HG02973 (cell line): ENCODE results near the gene CCL4.
"Not testable (repeated sequence)": the region's sequence is repeated elsewhere in the genome, so short reads cannot be mapped to it uniquely, and the experiment has no call there.

ENCODE experiments used
- ATAC-seq: cut with Tn5 transposase; IDR thresholded peaks from one replicate; pipeline ENCODE4 v1.9.1; 2021; ENCODE audit warnings: moderate library complexity; ENCODE audit not compliant: unreplicated experiment

The CCL4 gene

GRCh38 chr17:36103401-36103975 is at the start of gene CCL4:
Gene CCL4 (plus strand): TSS chr17:36103827. CDS start chr17:36103906, 79 bp downstream.
- ATAC-seq: peak; percentile 77

- ATAC-seq: no peak
These were observed 48.5 kb upstream of the CCL4 start for GRCh38 chr17:36055171-36055570.

- ATAC-seq: no peak
These were observed 47.6 kb upstream of the CCL4 start for GRCh38 chr17:36055921-36056520.

- no peak for ATAC-seq
These were observed 45.7 kb upstream of the CCL4 start for GRCh38 chr17:36057911-36058310.

- ATAC-seq: no peak
These were observed 44.2 kb upstream of the CCL4 start for GRCh38 chr17:36059406-36059805.

- ATAC-seq: no peak
These were observed 42.8 kb upstream of the CCL4 start for GRCh38 chr17:36060816-36061215.

- ATAC-seq: no peak
These were observed 39.7 kb upstream of the CCL4 start, which contains the start of gene CCL18 for GRCh38 chr17:36063786-36064541. Gene CCL18 (plus strand): TSS chr17:36064272. CDS start chr17:36064343, 71 bp downstream.

- ATAC-seq: no peak
These were observed 37.2 kb upstream of the CCL4 start for GRCh38 chr17:36066365-36066985.

- ATAC-seq: no peak
These were observed 35.1 kb upstream of the CCL4 start for GRCh38 chr17:36068524-36068923.

GRCh38 chr17:36069136-36069535 is 34.5 kb upstream of the CCL4 start:
- ATAC-seq: no peak

GRCh38 chr17:36070427-36070826 is 33.2 kb upstream of the CCL4 start:
- no peak for ATAC-seq

- no peak for ATAC-seq
These were observed 31.9 kb upstream of the CCL4 start for GRCh38 chr17:36071751-36072150.

GRCh38 chr17:36072431-36073121 is 31.1 kb upstream of the CCL4 start:
- no peak for ATAC-seq

- ATAC-seq: no peak
These were observed 29.3 kb upstream of the CCL4 start for GRCh38 chr17:36074365-36074764.

GRCh38 chr17:36081681-36082471 is 21.8 kb upstream of the CCL4 start:
- ATAC-seq: not testable (repeated sequence)

- peak; percentile 50 for ATAC-seq
These were observed 21.0 kb upstream of the CCL4 start for GRCh38 chr17:36082482-36083120.

- ATAC-seq: not testable (repeated sequence)
These were observed 19.9 kb upstream of the CCL4 start for GRCh38 chr17:36083691-36084090.

GRCh38 chr17:36085765-36086164 is 17.9 kb upstream of the CCL4 start:
- no peak for ATAC-seq

- no peak for ATAC-seq
These were observed 16.8 kb upstream of the CCL4 start for GRCh38 chr17:36086791-36087190.

- ATAC-seq: not testable (repeated sequence)
These were observed 16.2 kb upstream of the CCL4 start for GRCh38 chr17:36087471-36087870.
